GM19099 (cell line): Measurements from ENCODE around the gene BAIAP2L2.

Experiments
- POLR2A ChIP-seq: IDR thresholded peaks from 3 replicates; pipeline ENCODE4 v1.6.1; 2011; ENCODE audit warnings: low read depth; ENCODE audit not compliant: insufficient read length; ENCODE audit errors: extremely low read depth

The BAIAP2L2 gene

GRCh38 chr22:38046070-38046748 is 64.3 kb downstream of the BAIAP2L2 start:
- TF ChIP-seq POLR2A: no peak

- TF ChIP-seq POLR2A: no peak
Observed at GRCh38 chr22:38043151-38044039, 67.1 kb downstream of the BAIAP2L2 start.

- TF ChIP-seq POLR2A: no peak
Observed at GRCh38 chr22:38042488-38042790, 68.0 kb downstream of the BAIAP2L2 start.

- TF ChIP-seq POLR2A: no peak
Observed at GRCh38 chr22:38041760-38042487, 68.6 kb downstream of the BAIAP2L2 start.

- no peak for TF ChIP-seq POLR2A
Observed at GRCh38 chr22:38040953-38041759, 69.3 kb downstream of the BAIAP2L2 start.

- no peak for TF ChIP-seq POLR2A
Observed at GRCh38 chr22:38038890-38039812, 71.3 kb downstream of the BAIAP2L2 start.

GRCh38 chr22:38038426-38038825 is 72.1 kb downstream of the BAIAP2L2 start:
- no peak for TF ChIP-seq POLR2A

- TF ChIP-seq POLR2A: no peak
Observed at GRCh38 chr22:38036392-38037062, 74.0 kb downstream of the BAIAP2L2 start.

GRCh38 chr22:38035530-38035885 is 75.0 kb downstream of the BAIAP2L2 start:
- no peak for TF ChIP-seq POLR2A
